Central memory CD4-positive, alpha-beta T cell (primary cell): ENCODE data around the gene TUBB.
"Not testable (repeated sequence)": the region's sequence is repeated elsewhere in the genome, so short reads cannot be mapped to it uniquely, and the experiment has no call there.

Experiments used
- DNase-seq: peaks from one replicate; pipeline ENCODE4 v3.0.0; 2022

The TUBB gene

GRCh38 chr6:30763618-30764489 lies 43.7 kb downstream of the TUBB start:
- DNase-seq: no peak

GRCh38 chr6:30764490-30765043 lies 44.4 kb downstream of the TUBB start:
- DNase-seq: not testable (repeated sequence)

GRCh38 chr6:30765495-30765894 lies 45.3 kb downstream of the TUBB start:
- not testable (repeated sequence) for DNase-seq

GRCh38 chr6:30766461-30767157 lies 46.5 kb downstream of the TUBB start:
- no peak for DNase-seq

- no peak for DNase-seq
Observed at GRCh38 chr6:30767158-30767943, 47.2 kb downstream of the TUBB start.

- no peak for DNase-seq
Observed at GRCh38 chr6:30767944-30768301, 47.8 kb downstream of the TUBB start.

GRCh38 chr6:30768634-30769087 lies 48.5 kb downstream of the TUBB start:
- no peak for DNase-seq

- DNase-seq: peak; percentile 58
Observed at GRCh38 chr6:30769088-30769852, 49.1 kb downstream of the TUBB start.

GRCh38 chr6:30769853-30770524 lies 49.8 kb downstream of the TUBB start:
- no peak for DNase-seq

GRCh38 chr6:30770592-30770991 lies 50.4 kb downstream of the TUBB start:
- no peak for DNase-seq

GRCh38 chr6:30774701-30775100 lies 54.5 kb downstream of the TUBB start:
- DNase-seq: no peak
